GM18505 (cell line): ENCODE results near the gene MAP2K3.

Source experiments
- ATAC-seq: cut with Tn5 transposase; IDR thresholded peaks from one replicate; pipeline ENCODE4 v1.9.1; 2021; ENCODE audit not compliant: unreplicated experiment
- POLR2A ChIP-seq: IDR thresholded peaks from 4 replicates; pipeline ENCODE4 v1.6.1; 2011; ENCODE audit warnings: borderline replicate concordance; ENCODE audit not compliant: insufficient read depth, insufficient read length; ENCODE audit errors: extremely low read depth

The MAP2K3 gene

GRCh38 chr17:21351366-21352065, 67.0 kb downstream of the MAP2K3 start:
- no peak for TF ChIP-seq POLR2A
- no peak for ATAC-seq

GRCh38 chr17:21352221-21352980, 67.9 kb downstream of the MAP2K3 start:
- ATAC-seq = no peak
- TF ChIP-seq POLR2A = no peak

- TF ChIP-seq POLR2A = no peak
- no peak for ATAC-seq
Observed at GRCh38 chr17:21352981-21353265, 68.4 kb downstream of the MAP2K3 start.

- ATAC-seq = no peak
- no peak for TF ChIP-seq POLR2A
Observed at GRCh38 chr17:21353326-21354010, 69.0 kb downstream of the MAP2K3 start.

- no peak for TF ChIP-seq POLR2A
Observed at GRCh38 chr17:21354796-21355385, 70.4 kb downstream of the MAP2K3 start.

GRCh38 chr17:21355586-21355985, 71.1 kb downstream of the MAP2K3 start:
- no peak for ATAC-seq
- no peak for TF ChIP-seq POLR2A

More at GRCh38 chr17:21354796-21355385, 70.4 kb downstream of the MAP2K3 start:
- ATAC-seq = no peak

GRCh38 chr17:21356537-21357127, 72.1 kb downstream of the MAP2K3 start:
- TF ChIP-seq POLR2A = no peak
- ATAC-seq = no peak

- no peak for TF ChIP-seq POLR2A
- no peak for ATAC-seq
Observed at GRCh38 chr17:21357281-21357680, 72.8 kb downstream of the MAP2K3 start.

- no peak for ATAC-seq
- TF ChIP-seq POLR2A = no peak
Observed at GRCh38 chr17:21357696-21358656, 73.5 kb downstream of the MAP2K3 start.

- TF ChIP-seq POLR2A = no peak
- no peak for ATAC-seq
Observed at GRCh38 chr17:21358682-21359482, 74.4 kb downstream of the MAP2K3 start.

- no peak for ATAC-seq
- no peak for TF ChIP-seq POLR2A
Observed at GRCh38 chr17:21359483-21359840, 75.0 kb downstream of the MAP2K3 start.
